ENCODE data around the gene WFDC10A.
"Not testable (repeated sequence)": the region's sequence is repeated elsewhere in the genome, so short reads cannot be mapped to it uniquely, and the experiment has no call there.

Gene WFDC10A

DNA sequence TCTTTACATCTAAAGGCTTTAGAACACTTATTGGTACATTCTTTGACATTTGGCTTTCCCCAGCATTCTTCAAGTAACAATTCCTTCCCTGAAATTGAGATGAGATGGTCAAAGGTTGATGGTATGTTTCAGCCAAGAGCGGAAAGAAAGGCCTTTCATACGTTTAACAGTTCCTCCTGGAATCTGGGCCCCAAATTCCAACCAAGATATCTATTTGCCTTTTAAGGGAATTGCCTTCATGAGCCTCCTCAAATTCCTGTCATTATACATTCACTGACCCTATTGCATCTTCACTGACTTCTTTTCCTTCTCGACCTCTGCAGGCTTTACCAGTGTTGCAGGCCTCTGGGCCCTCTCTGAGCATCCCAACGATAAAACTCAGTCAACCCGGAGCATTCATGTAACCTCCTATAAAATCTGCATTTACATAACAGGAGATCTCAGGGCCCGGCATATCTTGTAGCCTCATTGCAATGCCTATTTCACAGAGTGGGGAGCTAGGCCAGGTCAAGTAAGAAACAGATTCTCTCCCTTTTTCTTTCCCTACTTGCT is 19.8 kb downstream of the WFDC10A start:
- no peak for DNase-seq

DNA sequence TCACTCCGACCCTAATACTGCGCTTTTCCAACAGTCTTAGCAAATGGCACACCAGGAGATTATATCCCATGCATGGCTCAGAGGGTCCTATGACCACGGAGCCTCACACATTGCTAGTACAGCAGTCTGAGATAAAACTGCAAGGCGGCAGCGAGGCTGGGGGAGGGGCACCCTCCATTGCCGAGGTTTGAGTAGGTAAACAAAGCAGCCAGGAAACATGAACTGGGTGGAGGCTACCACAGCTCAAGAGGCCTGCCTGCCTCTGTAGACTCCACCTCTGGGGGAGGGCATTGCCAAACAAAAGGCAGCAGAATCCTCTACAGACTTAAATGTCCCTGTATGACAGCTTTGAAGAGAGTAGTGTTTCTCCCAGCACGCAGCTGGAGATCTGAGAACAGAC is 22.2 kb downstream of the WFDC10A start:
- DNase-seq, result peak; percentile 20

DNA sequence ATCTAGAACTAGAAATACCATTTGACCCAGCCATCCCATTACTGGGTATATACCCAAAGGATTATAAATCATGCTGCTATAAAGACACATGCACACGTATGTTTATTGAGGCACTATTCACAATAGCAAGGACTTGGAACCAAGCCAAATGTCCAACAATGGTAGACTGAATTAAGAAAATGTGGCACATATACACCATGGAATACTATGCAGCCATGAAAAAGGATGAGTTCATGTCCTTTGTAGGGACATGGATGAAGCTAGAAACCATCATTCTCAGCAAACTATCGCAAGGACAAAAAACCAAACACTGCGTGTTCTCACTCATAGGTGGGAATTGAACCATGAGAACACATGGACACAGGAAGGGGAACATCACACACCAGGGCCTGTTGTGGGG is 27.5 kb downstream of the WFDC10A start:
- DNase-seq, result not testable (repeated sequence)

DNA sequence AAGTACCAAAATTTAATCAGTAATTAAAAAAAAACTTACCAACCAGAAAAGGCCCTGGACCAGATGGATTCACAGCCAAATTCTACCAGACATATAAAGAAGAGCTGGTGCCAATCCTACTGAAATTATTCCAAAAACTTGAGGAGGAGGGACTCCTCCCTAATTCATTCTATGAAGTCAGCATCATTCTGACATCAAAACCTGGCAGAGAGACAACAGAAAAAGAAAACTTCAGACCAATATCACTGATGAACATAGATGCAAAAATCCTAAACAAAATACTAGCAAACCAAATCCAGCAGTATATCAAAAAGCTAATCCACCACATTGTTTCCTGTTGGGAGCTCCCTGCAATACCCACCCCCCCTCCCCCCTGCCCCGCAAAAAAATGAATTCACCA is 40.6 kb downstream of the WFDC10A start, which contains the start of gene WFDC11:
WFDC11 (minus strand) TSS at position 101 of the 400 bp plus-strand sequence. CDS start 19,639 bp downstream, outside the sequence.
- no peak for DNase-seq

DNA sequence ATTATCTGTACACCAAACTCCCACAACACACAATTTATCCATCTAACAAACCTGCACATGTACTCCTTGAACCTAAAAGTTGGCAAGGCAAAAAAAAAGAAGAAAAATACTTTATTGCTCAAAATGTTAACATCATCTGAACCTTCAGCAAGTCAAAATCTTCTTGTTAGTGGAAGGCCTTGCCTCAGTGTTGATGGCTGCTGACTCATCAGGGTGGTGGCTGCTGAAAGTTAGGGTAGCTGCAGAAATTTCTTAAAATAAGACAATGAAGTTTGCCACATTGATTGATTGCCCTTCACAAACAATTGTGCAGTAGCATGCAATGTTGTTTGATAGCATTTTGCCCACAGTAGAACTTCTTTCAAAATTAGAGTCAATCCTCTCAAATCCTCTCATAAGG is 43.2 kb downstream of the WFDC10A start:
- no peak for DNase-seq

DNA sequence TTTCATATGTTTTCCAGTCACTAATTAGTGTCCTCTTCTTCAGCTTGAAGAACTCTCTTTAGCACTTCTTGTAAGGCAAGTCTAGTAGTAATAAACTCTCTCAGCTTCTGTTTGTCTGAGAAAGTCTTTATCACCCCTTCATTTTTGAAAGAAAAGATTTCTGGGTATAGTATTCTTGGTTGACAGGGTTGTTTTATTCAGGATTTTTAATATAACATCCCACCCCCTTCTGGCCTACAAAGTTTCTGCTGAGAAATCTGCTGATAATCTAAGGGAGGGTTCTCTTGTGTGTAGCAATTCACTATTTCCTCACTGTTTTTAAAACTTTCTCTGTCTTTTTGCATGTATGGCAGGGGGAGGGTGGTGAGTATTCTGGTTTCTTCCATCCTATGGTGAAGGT is 50.1 kb downstream of the WFDC10A start:
- DNase-seq, result no peak

Data from SHP77 treated with DMSO at 0.1 percent for 48 hours (cell line).